Heart left ventricle (tissue), 13 donors: ENCODE results near the gene MALRD1.

Experiments used
- POLR2A ChIP-seq, 2 donors: fragments of 450-650 bp; IDR thresholded peaks; one replicate each; pipeline ENCODE4 v1.6.1; 2017; ENCODE audit warnings: antibody characterized with exemption in 2 of 2, mild to moderate bottlenecking in 2 of 2, moderate library complexity in 2 of 2
- TF ChIP-seq, protein P1 (sequence below), 12 donors: fragments of 200-600 bp; sonication (generic) in 4 of 12; IDR thresholded peaks; one replicate each; pipeline versions ENCODE4 v1.5.0 to v1.8.0; 2018 to 2022; ENCODE audit warnings: antibody characterized with exemption in 12 of 12, mild to moderate bottlenecking in 5 of 12
- donor health status: ischemic (EF 13 %, LVEDD 7.1; RV severe dilation, severe dysfunction).
- donor health status: DM: no; HTN: yes; CAD: no.
- donor health status: DM: no; HTN: no; CAD: no.
- donor health status: ischemic (EF 25% LVEDD 6.9; RV normal size, moderate dysfunction).
- donor health status: ischemic (EF 25% LVEDD 5.7; RV mildly dilated, moderate dysfunction).
- donor health status: ischemic (EF 35%, LVEDD 5.7; RV mildly dilated, moderate dysfunction).
- donor health status: nonischemic (EF 11% LVEDD 7.7; RV severe dilation, severe dysfunction).
- donor health status: DM: yes; HTN: yes; CAD: no.
- donor health status: PGD.
- donor health status: ischemic (EF 29% LVEDD 5.4; RV normal size, mild dysfunction).
- donor health status: nonischemic (EF 23%, LVEDD 6.1; RV moderate dilation, normal function).

DNA sequence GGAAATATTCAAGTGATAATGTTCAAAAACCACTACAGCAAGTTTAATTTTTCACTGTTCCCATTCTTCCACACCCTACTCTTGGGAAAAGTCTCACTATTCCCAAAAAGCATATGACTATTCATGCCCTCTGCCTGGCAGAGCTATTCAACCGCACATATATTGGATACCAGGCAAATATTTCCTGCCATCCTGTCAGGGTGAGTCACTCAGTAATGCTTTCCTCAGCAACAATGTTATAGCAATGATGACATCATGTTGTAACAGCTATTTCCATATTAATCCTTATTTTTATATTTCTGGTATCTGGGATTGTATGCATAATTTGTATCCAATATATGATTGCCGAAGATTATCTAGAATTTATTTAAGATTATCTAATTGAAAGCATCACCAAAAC lies 653.6 kb downstream of the MALRD1 start:
- TF ChIP-seq POLR2A (IDR thresholded peaks at IDR 0.05): no peak
- TF ChIP-seq, protein P1, sequence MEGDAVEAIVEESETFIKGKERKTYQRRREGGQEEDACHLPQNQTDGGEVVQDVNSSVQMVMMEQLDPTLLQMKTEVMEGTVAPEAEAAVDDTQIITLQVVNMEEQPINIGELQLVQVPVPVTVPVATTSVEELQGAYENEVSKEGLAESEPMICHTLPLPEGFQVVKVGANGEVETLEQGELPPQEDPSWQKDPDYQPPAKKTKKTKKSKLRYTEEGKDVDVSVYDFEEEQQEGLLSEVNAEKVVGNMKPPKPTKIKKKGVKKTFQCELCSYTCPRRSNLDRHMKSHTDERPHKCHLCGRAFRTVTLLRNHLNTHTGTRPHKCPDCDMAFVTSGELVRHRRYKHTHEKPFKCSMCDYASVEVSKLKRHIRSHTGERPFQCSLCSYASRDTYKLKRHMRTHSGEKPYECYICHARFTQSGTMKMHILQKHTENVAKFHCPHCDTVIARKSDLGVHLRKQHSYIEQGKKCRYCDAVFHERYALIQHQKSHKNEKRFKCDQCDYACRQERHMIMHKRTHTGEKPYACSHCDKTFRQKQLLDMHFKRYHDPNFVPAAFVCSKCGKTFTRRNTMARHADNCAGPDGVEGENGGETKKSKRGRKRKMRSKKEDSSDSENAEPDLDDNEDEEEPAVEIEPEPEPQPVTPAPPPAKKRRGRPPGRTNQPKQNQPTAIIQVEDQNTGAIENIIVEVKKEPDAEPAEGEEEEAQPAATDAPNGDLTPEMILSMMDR (IDR thresholded peaks at IDR 0.05): no peak
